ENCODE results near the gene RNF220.
"Not testable (repeated sequence)": the region's sequence is repeated elsewhere in the genome, so short reads cannot be mapped to it uniquely, and the experiment has no call there.

The RNF220 gene

GRCh38 chr1:44496541-44497171, 91.6 kb downstream of the RNF220 start:
- DNase-seq (ENCODE audit: low read depth in 3 of 3), result no peak

- no peak for DNase-seq (ENCODE audit: low read depth in 3 of 3)
Measured at GRCh38 chr1:44497422-44498170, 92.5 kb downstream of the RNF220 start.

GRCh38 chr1:44499306-44499705, 94.3 kb downstream of the RNF220 start:
- DNase-seq (ENCODE audit: low read depth in 3 of 3), result no peak

- no peak for DNase-seq (ENCODE audit: low read depth in 3 of 3)
Measured at GRCh38 chr1:44500181-44501046, 95.4 kb downstream of the RNF220 start.

GRCh38 chr1:44501047-44501890, 96.2 kb downstream of the RNF220 start:
- DNase-seq (ENCODE audit: low read depth in 3 of 3), result no peak

GRCh38 chr1:44502823-44503222, 97.8 kb downstream of the RNF220 start:
- not testable (repeated sequence) for DNase-seq (ENCODE audit: low read depth in 3 of 3)

GRCh38 chr1:44503625-44504024, 98.6 kb downstream of the RNF220 start:
- DNase-seq (ENCODE audit: low read depth in 3 of 3), result no peak

- DNase-seq (ENCODE audit: low read depth in 3 of 3), result no peak
Measured at GRCh38 chr1:44505210-44505993, 100.3 kb downstream of the RNF220 start.

GRCh38 chr1:44507490-44508396, 102.7 kb downstream of the RNF220 start:
- no peak for DNase-seq (ENCODE audit: low read depth in 3 of 3)

- DNase-seq (ENCODE audit: low read depth in 3 of 3), result no peak
Measured at GRCh38 chr1:44508397-44508745, 103.3 kb downstream of the RNF220 start.

- no peak for DNase-seq (ENCODE audit: low read depth in 3 of 3)
Measured at GRCh38 chr1:44511363-44511762, 106.3 kb downstream of the RNF220 start.

- no peak for DNase-seq (ENCODE audit: low read depth in 3 of 3)
Measured at GRCh38 chr1:44511769-44512168, 106.7 kb downstream of the RNF220 start.

- DNase-seq (ENCODE audit: low read depth in 3 of 3), result no peak
Measured at GRCh38 chr1:44512313-44512885, 107.3 kb downstream of the RNF220 start.

GRCh38 chr1:44513111-44513510, 108.1 kb downstream of the RNF220 start:
- no peak for DNase-seq (ENCODE audit: low read depth in 3 of 3)

GRCh38 chr1:44514673-44515072, 109.6 kb downstream of the RNF220 start:
- no peak for DNase-seq (ENCODE audit: low read depth in 3 of 3)

- DNase-seq (ENCODE audit: low read depth in 3 of 3), result no peak
Measured at GRCh38 chr1:44515416-44515815, 110.4 kb downstream of the RNF220 start.

GRCh38 chr1:44519035-44519676, 114.1 kb downstream of the RNF220 start:
- DNase-seq (ENCODE audit: low read depth in 3 of 3), result no peak

- DNase-seq (ENCODE audit: low read depth in 3 of 3), result no peak
Measured at GRCh38 chr1:44521378-44522080, 116.5 kb downstream of the RNF220 start.

Measured in stimulated activated CD4-positive, alpha-beta T cell treated with anti-CD3 and anti-CD28 coated beads, TNF-alpha, amount 100 ng/mL, for 4 hours (primary cell).